Nephron progenitor cell (in vitro differentiated cells): ENCODE data around the gene OR14J1.
"Not testable (repeated sequence)": the region's sequence is repeated elsewhere in the genome, so short reads cannot be mapped to it uniquely, and the experiment has no call there.

Experiments used
- DNase-seq: peaks from one replicate; pipeline ENCODE4 v3.0.0; 2021
- H3K27ac Mint-ChIP-seq: 2 replicates; pipeline ENCODE4 v1.8.0; 2021; ENCODE audit warnings: mild to moderate bottlenecking, moderate library complexity, mixed read lengths
- H3K27me3 Mint-ChIP-seq: 2 replicates; pipeline ENCODE4 v1.8.0; 2021; ENCODE audit warnings: mild to moderate bottlenecking, low read depth, mixed read lengths; ENCODE audit not compliant: poor library complexity
- H3K36me3 Mint-ChIP-seq: 2 replicates; pipeline ENCODE4 v1.8.0; 2021; ENCODE audit warnings: low read depth, mixed read lengths
- H3K4me1 Mint-ChIP-seq: 2 replicates; pipeline ENCODE4 v1.8.0; 2021; ENCODE audit warnings: mixed read lengths
- H3K4me3 Mint-ChIP-seq: 2 replicates; pipeline ENCODE4 v1.8.0; 2021; ENCODE audit warnings: mild to moderate bottlenecking, moderate library complexity, mixed read lengths
- H3K9me3 Mint-ChIP-seq: 2 replicates; pipeline ENCODE4 v1.8.0; 2021; ENCODE audit warnings: mild to moderate bottlenecking, moderate library complexity, mixed read lengths
- TF ChIP-seq, protein P1 (sequence below): fragments of 200-600 bp; sonication (generic); IDR thresholded peaks from 2 replicates; pipeline ENCODE4 v1.5.0; 2021; ENCODE audit warnings: antibody characterized with exemption

The OR14J1 gene

DNA sequence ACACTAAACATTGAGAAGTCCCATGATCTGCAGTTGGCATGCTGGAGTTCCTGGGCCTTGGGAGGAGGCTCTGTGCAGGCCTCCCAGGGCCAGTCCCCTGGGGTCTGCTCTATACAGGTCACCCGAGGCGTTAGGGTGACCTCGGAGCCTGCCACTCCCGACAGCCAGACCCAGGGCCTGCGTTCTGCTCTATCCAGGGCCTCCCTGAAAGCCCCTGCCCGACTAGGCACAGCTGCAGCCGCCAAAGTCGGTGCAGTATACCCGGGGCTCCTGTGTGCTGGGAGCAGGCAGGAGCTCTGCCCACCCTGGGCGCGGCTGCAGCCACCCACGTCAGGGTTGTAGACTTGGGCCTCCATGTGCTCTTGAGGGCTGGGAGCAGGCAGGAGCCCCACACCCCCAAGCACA is 6.3 kb upstream of the OR14J1 start:
- Mint-ChIP-seq H3K27ac (no peak overlapping the region), H3K4me1 (no peaks in the 10 kb centered on the region), H3K27me3 (peaks cover 17% of the 10 kb centered on the region), H3K36me3 (no peaks in the 10 kb centered on the region), H3K9me3 (no peaks in the 10 kb centered on the region), H3K4me3 (no peak overlapping the region)
- TF ChIP-seq, protein P1, sequence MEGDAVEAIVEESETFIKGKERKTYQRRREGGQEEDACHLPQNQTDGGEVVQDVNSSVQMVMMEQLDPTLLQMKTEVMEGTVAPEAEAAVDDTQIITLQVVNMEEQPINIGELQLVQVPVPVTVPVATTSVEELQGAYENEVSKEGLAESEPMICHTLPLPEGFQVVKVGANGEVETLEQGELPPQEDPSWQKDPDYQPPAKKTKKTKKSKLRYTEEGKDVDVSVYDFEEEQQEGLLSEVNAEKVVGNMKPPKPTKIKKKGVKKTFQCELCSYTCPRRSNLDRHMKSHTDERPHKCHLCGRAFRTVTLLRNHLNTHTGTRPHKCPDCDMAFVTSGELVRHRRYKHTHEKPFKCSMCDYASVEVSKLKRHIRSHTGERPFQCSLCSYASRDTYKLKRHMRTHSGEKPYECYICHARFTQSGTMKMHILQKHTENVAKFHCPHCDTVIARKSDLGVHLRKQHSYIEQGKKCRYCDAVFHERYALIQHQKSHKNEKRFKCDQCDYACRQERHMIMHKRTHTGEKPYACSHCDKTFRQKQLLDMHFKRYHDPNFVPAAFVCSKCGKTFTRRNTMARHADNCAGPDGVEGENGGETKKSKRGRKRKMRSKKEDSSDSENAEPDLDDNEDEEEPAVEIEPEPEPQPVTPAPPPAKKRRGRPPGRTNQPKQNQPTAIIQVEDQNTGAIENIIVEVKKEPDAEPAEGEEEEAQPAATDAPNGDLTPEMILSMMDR: no peak
- DNase-seq: no peak

DNA sequence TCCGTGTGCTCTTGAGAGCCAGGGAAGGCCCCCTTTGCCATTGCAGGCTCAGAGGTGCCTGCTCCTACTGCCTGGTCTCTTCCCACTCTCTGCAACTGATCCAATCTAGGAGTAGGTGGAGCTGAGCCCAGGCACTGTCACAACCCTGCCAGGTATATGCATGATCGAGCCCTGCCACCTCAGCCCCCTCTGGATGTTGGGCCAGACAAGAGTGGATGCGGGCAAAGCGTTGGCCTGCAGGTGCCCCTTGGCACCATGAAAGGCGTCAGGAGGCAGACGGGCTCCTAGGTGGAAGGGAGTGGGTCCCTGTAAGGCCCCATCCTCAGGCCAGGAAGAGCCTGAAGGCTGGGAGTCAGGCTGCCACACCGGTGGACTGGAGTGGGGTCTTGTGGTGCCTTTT is 5.9 kb upstream of the OR14J1 start:
- Mint-ChIP-seq H3K4me3 (no peak overlapping the region), H3K9me3 (no peaks in the 10 kb centered on the region), H3K4me1 (no peaks in the 10 kb centered on the region), H3K27me3 (peaks cover 16% of the 10 kb centered on the region), H3K36me3 (no peaks in the 10 kb centered on the region), H3K27ac (no peak overlapping the region)
- TF ChIP-seq, protein P1: no peak
- DNase-seq: no peak

DNA sequence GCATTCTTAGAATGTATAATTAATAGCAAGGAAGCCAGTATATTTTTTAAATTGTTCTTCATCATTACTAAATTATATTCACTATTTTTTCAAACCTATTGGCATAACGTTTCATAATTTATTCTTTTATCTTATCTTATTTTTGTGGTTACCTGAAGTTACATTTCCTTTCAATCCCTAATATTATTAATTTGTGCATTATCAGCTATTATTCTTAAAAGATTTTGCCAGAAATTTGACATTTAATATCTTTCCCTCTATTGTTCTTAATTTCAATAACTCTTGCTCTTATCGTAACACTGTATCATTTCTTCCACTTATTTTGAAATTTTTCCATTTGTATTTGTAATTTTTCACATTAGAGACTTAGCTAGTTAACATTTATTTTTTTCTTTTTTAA is 18.4 kb downstream of the OR14J1 start:
- Mint-ChIP-seq H3K36me3 (no peaks in the 10 kb centered on the region), H3K9me3 (no peaks in the 10 kb centered on the region), H3K27me3 (no peaks in the 10 kb centered on the region), H3K4me3 (no peak overlapping the region), H3K4me1 (no peaks in the 10 kb centered on the region), H3K27ac (no peak overlapping the region)
- DNase-seq: no peak
- TF ChIP-seq, protein P1: no peak

DNA sequence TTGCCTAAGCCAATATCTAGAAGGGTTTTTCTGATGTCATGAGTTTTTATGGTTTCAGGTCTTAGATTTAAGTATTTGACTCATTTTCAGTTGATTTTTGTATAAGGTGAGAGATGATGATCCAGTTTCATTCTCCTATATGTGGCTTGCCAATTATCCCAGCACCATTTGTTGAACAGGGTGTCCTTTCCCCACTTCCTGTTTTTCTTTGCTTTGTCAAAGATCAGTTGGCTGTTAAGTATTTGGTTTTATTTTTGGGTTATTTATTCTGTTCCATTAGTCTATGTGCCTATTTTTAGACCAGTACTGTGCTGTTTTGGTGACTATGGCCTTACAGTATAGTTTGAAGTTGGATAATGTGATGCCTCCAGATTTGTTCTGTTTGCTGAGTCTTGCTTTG is 21.8 kb downstream of the OR14J1 start:
- H3K4me1 Mint-ChIP-seq, H3K36me3 Mint-ChIP-seq, H3K27ac Mint-ChIP-seq, H3K9me3 Mint-ChIP-seq, H3K4me3 Mint-ChIP-seq, DNase-seq, H3K27me3 Mint-ChIP-seq: not testable (repeated sequence)

DNA sequence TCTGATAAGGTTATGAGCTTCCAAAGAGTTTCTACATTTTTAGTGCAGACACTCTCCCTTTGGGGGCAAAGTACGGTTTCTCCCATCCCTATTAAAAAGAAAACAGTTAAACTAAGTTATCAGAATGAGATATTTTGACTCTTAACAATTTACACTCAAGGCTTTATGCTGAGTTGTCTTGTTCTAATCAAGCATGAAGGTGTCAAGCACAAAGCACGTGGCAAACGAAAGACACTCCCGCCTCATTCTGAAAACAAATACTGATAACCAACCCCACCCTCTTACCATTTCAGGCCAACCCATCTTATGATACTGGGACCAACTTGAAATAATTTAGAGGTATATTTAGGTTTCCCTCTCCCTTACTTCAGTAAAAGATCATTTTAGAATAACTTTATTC is 24.3 kb downstream of the OR14J1 start:
- Mint-ChIP-seq H3K9me3 (no peaks in the 10 kb centered on the region), H3K36me3 (no peaks in the 10 kb centered on the region), H3K4me1 (no peaks in the 10 kb centered on the region), H3K27ac (no peak overlapping the region), H3K4me3 (no peak overlapping the region), H3K27me3 (peaks cover 12% of the 10 kb centered on the region)
- TF ChIP-seq, protein P1: no peak
- no peak for DNase-seq

DNA sequence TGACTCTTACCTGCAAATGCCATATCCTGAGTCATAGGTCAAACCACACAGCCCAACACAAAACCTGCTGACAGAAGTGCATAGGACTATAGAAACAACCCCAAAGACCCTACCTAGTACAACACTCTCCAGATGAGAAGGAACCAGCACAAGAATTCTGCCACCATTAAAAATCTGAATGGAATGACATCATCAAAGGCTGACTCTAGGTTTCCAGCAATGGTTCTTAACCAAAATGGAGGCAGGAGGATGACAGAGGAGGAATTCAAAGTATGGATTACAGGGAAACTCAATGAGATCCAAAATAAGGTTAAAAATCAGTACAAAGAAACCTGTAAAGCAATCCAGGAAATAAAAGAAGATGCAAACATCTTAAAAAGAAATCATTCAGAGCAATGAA is 31.2 kb downstream of the OR14J1 start:
- no peaks in the 10 kb centered on the region for H3K4me1 Mint-ChIP-seq
- no peak overlapping the region for H3K27ac Mint-ChIP-seq
- peaks cover 4% of the 10 kb centered on the region for H3K9me3 Mint-ChIP-seq
- no peak for DNase-seq
- no peak overlapping the region for H3K4me3 Mint-ChIP-seq
- TF ChIP-seq, protein P1: no peak
- no peaks in the 10 kb centered on the region for H3K36me3 Mint-ChIP-seq
- H3K27me3 Mint-ChIP-seq: peaks cover 10% of the 10 kb centered on the region
